Lower leg skin (tissue), 3 donors: ENCODE measurements around the gene RASSF4.

ENCODE experiments used
- POLR2A ChIP-seq, 2 donors: fragments of 450-650 bp; IDR thresholded peaks; one replicate each; pipeline ENCODE4 v1.6.1; 2016 to 2017; ENCODE audit warnings: antibody characterized with exemption in 2 of 2, mild to moderate bottlenecking in 1 of 2, moderate library complexity in 1 of 2
- TF ChIP-seq, protein P1 (sequence below), 3 donors: fragments of 450-650 bp; IDR thresholded peaks; one replicate each; pipeline ENCODE4 v1.5.1; 2016; ENCODE audit warnings: antibody characterized with exemption in 3 of 3, mild to moderate bottlenecking in 3 of 3, moderate library complexity in 2 of 3

DNA sequence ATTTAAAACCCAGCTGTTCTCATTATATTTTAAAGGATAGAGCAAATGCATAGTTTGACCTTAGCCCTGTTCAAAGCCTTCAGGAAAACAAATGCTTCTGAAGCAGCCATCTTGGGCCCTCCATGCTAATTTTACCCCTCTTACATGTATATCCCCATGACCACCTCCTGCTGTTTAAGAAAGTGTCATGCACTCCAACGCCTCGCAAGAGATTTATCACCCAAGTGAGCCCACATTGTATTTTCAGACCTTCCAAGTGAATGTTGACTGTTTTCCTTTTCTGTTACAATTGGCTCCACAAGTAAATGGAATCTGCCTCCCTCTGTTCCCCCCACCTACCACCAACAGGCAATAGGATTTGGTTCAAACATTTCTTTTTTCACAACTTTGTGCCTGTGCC is 43.2 kb upstream of the RASSF4 start:
- TF ChIP-seq, protein P1, sequence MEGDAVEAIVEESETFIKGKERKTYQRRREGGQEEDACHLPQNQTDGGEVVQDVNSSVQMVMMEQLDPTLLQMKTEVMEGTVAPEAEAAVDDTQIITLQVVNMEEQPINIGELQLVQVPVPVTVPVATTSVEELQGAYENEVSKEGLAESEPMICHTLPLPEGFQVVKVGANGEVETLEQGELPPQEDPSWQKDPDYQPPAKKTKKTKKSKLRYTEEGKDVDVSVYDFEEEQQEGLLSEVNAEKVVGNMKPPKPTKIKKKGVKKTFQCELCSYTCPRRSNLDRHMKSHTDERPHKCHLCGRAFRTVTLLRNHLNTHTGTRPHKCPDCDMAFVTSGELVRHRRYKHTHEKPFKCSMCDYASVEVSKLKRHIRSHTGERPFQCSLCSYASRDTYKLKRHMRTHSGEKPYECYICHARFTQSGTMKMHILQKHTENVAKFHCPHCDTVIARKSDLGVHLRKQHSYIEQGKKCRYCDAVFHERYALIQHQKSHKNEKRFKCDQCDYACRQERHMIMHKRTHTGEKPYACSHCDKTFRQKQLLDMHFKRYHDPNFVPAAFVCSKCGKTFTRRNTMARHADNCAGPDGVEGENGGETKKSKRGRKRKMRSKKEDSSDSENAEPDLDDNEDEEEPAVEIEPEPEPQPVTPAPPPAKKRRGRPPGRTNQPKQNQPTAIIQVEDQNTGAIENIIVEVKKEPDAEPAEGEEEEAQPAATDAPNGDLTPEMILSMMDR (IDR thresholded peaks at IDR 0.05) = no peak
- no peak for TF ChIP-seq POLR2A (IDR thresholded peaks at IDR 0.05)
